ENCODE measurements around the gene HS3ST6. TPM values are rescaled to one million over a fixed set of nuclear protein-coding genes. Genes with fewer than 3 reads are reported as not detected.

The HS3ST6 gene
- total and polyA plus RNA-seq, 2 of the 13 experiments (the other 11 are each of a cell fraction or from before 2014, with no cell fraction given), result not detected

DNA sequence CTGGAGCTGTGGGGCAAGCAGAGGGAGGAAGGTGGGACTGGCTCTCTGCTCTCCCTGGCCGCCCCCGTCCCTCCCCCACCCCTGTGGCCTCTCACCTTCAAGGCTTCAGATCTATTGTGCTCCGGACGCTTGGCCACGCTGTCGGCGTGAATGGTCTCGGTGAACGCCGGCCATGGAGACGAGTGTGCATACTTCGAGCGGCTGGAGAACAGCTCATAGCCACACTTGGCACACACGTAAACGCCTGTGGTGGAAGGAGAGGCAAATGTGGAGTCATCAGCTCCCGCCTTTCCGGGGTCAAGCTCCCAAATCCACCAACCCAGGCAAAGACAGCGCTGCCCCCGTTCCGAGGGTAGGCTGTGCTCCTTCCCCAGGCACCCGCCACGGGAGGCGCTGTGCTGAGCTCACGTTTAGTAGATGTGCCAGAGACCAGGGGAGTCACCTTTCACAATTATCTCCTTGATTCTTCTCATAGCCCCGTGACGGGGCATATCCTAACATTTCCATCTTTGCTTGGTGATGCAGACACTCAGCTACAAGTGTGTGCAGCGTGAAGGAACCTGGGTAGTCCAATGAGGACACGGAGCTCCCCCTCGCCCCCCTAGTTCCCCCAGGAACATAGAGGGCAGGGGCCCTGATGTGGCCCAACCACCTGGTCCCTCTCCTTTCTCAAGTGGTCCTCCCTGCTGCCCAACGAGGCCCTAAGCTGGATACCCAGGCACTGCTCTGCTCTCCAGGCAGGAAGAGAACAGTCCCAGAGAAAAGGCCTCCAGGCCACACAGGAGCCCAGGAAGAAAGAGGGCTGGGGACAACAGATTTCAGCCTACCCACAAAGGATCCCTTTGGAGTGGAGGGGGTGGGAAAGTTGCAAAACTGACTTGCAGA lies 23.2 kb upstream of the HS3ST6 start (continued):
- TF ChIP-seq RAD21 (CRISPR knock-in tag; IDR thresholded peaks at IDR 0.05), result peak; percentile 56
- TF ChIP-seq, protein P1, sequence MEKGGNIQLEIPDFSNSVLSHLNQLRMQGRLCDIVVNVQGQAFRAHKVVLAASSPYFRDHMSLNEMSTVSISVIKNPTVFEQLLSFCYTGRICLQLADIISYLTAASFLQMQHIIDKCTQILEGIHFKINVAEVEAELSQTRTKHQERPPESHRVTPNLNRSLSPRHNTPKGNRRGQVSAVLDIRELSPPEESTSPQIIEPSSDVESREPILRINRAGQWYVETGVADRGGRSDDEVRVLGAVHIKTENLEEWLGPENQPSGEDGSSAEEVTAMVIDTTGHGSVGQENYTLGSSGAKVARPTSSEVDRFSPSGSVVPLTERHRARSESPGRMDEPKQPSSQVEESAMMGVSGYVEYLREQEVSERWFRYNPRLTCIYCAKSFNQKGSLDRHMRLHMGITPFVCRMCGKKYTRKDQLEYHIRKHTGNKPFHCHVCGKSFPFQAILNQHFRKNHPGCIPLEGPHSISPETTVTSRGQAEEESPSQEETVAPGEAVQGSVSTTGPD (CRISPR knock-in tag; IDR thresholded peaks at IDR 0.05), result no peak
- TF ChIP-seq SSRP1 (CRISPR knock-in tag; IDR thresholded peaks at IDR 0.05), result peak; percentile 77
- TF ChIP-seq RARA (CRISPR knock-in tag; IDR thresholded peaks at IDR 0.05), result no peak
- no peak for TF ChIP-seq ZNF558 (CRISPR knock-in tag; IDR thresholded peaks at IDR 0.05; ENCODE audit: borderline replicate concordance)
- TF ChIP-seq, protein P2, sequence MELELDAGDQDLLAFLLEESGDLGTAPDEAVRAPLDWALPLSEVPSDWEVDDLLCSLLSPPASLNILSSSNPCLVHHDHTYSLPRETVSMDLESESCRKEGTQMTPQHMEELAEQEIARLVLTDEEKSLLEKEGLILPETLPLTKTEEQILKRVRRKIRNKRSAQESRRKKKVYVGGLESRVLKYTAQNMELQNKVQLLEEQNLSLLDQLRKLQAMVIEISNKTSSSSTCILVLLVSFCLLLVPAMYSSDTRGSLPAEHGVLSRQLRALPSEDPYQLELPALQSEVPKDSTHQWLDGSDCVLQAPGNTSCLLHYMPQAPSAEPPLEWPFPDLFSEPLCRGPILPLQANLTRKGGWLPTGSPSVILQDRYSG (CRISPR knock-in tag; IDR thresholded peaks at IDR 0.05), result no peak
- TF ChIP-seq NFIB (CRISPR knock-in tag; IDR thresholded peaks at IDR 0.05; ENCODE audit: borderline replicate concordance), result no peak
- no peak for TF ChIP-seq ZNF331 (CRISPR knock-in tag; IDR thresholded peaks at IDR 0.05)
- TF ChIP-seq SPEN (CRISPR knock-in tag; IDR thresholded peaks at IDR 0.05; ENCODE audit: low read depth), result no peak
- TF ChIP-seq SKI (IDR thresholded peaks at IDR 0.05; ENCODE audit: partially characterized antibody), result no peak
- TF ChIP-seq ARNT2 (CRISPR knock-in tag; IDR thresholded peaks at IDR 0.05; ENCODE audit: low read depth), result no peak
- no peak for TF ChIP-seq FIP1L1 (IDR thresholded peaks at IDR 0.05; ENCODE audit: borderline replicate concordance, insufficient read depth, low read depth, low read length)
- TF ChIP-seq NAIF1 (CRISPR knock-in tag; IDR thresholded peaks at IDR 0.05; ENCODE audit: borderline replicate concordance), result no peak
- TF ChIP-seq, protein P3, sequence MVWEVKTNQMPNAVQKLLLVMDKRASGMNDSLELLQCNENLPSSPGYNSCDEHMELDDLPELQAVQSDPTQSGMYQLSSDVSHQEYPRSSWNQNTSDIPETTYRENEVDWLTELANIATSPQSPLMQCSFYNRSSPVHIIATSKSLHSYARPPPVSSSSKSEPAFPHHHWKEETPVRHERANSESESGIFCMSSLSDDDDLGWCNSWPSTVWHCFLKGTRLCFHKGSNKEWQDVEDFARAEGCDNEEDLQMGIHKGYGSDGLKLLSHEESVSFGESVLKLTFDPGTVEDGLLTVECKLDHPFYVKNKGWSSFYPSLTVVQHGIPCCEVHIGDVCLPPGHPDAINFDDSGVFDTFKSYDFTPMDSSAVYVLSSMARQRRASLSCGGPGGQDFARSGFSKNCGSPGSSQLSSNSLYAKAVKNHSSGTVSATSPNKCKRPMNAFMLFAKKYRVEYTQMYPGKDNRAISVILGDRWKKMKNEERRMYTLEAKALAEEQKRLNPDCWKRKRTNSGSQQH (CRISPR knock-in tag; IDR thresholded peaks at IDR 0.05; ENCODE audit: low read depth), result no peak
- no peak for TF ChIP-seq NR1H2 (CRISPR knock-in tag; IDR thresholded peaks at IDR 0.05; ENCODE audit: borderline replicate concordance, low read depth)
- TF ChIP-seq, protein P4, sequence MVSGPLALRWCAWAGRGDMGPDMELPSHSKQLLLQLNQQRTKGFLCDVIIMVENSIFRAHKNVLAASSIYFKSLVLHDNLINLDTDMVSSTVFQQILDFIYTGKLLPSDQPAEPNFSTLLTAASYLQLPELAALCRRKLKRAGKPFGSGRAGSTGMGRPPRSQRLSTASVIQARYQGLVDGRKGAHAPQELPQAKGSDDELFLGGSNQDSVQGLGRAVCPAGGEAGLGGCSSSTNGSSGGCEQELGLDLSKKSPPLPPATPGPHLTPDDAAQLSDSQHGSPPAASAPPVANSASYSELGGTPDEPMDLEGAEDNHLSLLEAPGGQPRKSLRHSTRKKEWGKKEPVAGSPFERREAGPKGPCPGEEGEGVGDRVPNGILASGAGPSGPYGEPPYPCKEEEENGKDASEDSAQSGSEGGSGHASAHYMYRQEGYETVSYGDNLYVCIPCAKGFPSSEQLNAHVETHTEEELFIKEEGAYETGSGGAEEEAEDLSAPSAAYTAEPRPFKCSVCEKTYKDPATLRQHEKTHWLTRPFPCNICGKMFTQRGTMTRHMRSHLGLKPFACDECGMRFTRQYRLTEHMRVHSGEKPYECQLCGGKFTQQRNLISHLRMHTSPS (CRISPR knock-in tag; IDR thresholded peaks at IDR 0.05; ENCODE audit: low read depth), result no peak
- no peak for TF ChIP-seq ADNP (CRISPR knock-in tag; IDR thresholded peaks at IDR 0.05)
- TF ChIP-seq, protein P5, sequence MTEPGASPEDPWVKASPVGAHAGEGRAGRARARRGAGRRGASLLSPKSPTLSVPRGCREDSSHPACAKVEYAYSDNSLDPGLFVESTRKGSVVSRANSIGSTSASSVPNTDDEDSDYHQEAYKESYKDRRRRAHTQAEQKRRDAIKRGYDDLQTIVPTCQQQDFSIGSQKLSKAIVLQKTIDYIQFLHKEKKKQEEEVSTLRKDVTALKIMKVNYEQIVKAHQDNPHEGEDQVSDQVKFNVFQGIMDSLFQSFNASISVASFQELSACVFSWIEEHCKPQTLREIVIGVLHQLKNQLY (CRISPR knock-in tag; IDR thresholded peaks at IDR 0.05), result no peak
- no peak for TF ChIP-seq ZNF616 (CRISPR knock-in tag; IDR thresholded peaks at IDR 0.05; ENCODE audit: low read depth)
- no peak for TF ChIP-seq ZNF205 (CRISPR knock-in tag; IDR thresholded peaks at IDR 0.05)
- no peak for TF ChIP-seq ZNF878 (CRISPR knock-in tag; IDR thresholded peaks at IDR 0.05)
